GM12873 (cell line): ENCODE results near the gene RNU11.

Source experiments
- CTCF ChIP-seq: IDR thresholded peaks from 2 replicates; pipeline ENCODE4 v1.5.1; 2012; ENCODE audit warnings: low read depth, mild to moderate bottlenecking, moderate library complexity, low read length, control low read depth; ENCODE audit not compliant: insufficient read depth; ENCODE audit errors: missing control alignments

Gene RNU11

GRCh38 chr1:28631713-28632112, 16.7 kb upstream of the RNU11 start:
- TF ChIP-seq CTCF = no peak

- TF ChIP-seq CTCF = no peak
These were observed 15.8 kb upstream of the RNU11 start for GRCh38 chr1:28632560-28632959.

- peak; percentile 60 for TF ChIP-seq CTCF
These were observed 7.6 kb upstream of the RNU11 start for GRCh38 chr1:28640766-28641165.

GRCh38 chr1:28642056-28642846, 6.1 kb upstream of the RNU11 start:
- no peak for TF ChIP-seq CTCF

- peak; percentile 54 for TF ChIP-seq CTCF
These were observed 5.4 kb upstream of the RNU11 start, which contains the start of gene TAF12 for GRCh38 chr1:28642847-28643635. Gene TAF12, minus strand, starts transcription at chr1:28643067. Its CDS starts 20,986 bp downstream, at chr1:28622081.

GRCh38 chr1:28644494-28644893, 3.9 kb upstream of the RNU11 start:
- TF ChIP-seq CTCF = no peak

GRCh38 chr1:28646040-28646439, 2.4 kb upstream of the RNU11 start:
- TF ChIP-seq CTCF = no peak
